ENCODE data around the gene SAT1. TPM values are rescaled to one million over a fixed set of nuclear protein-coding genes. Genes with fewer than 3 reads are reported as not detected.

The SAT1 gene
- total and polyA plus RNA-seq, 9 donors, result 32.0 to 77.8 (median 41.0) TPM

GRCh38 chrX:23788521-23788920 is 5.5 kb downstream of the SAT1 start:
- Histone ChIP-seq H3K4me1 (ENCODE audit: control insufficient read depth, insufficient read depth, low read length) (no peaks in the 10 kb centered on the region), H3K36me3 (ENCODE audit: control insufficient read depth, insufficient read depth, low read length) (no peaks in the 10 kb centered on the region), H3K4me3 (ENCODE audit: low read length) (no peak overlapping the region), H3K27me3 (ENCODE audit: control insufficient read depth, insufficient read depth, low read length) (peaks cover 12% of the 10 kb centered on the region), H3K27ac (ENCODE audit: low read length) (no peak overlapping the region), H3K9me3 (replicated peaks; ENCODE audit: control insufficient read depth, low read depth, low read length) (no peaks in the 10 kb centered on the region)
- no peak for DNase-seq

DNA sequence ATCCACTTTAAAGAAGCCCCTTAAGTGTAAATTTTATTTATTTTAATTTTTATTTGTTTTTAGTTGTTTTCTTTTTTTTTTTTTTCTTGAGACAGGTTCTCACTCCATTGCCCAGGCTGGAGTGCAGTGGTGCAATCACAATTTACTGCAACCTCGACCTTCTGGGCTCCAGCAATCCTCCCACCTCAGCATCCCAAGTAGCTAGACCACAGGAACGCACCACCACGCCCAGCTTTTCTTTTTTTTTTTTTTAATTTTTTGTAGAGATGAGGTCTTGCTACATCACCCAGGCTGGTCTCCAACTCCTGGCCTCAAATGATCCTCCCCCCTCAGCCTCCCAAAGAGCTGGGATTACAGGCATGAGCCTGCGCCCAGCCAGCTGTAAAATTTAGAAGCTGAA is 6.0 kb downstream of the SAT1 start:
- no peaks in the 10 kb centered on the region for H3K36me3 ChIP-seq (ENCODE audit: control insufficient read depth, insufficient read depth, low read length)
- H3K4me1 ChIP-seq (ENCODE audit: control insufficient read depth, insufficient read depth, low read length), result no peaks in the 10 kb centered on the region
- no peak for DNase-seq
- H3K9me3 ChIP-seq (replicated peaks; ENCODE audit: control insufficient read depth, low read depth, low read length), result no peaks in the 10 kb centered on the region
- peaks cover 10% of the 10 kb centered on the region for H3K27me3 ChIP-seq (ENCODE audit: control insufficient read depth, insufficient read depth, low read length)
- no peak overlapping the region for H3K4me3 ChIP-seq (ENCODE audit: low read length)
- no peak overlapping the region for H3K27ac ChIP-seq (ENCODE audit: low read length)
- 100% methylated on average over 1 of the region's 4 CpGs for WGBS (ENCODE audit: insufficient coverage)

DNA sequence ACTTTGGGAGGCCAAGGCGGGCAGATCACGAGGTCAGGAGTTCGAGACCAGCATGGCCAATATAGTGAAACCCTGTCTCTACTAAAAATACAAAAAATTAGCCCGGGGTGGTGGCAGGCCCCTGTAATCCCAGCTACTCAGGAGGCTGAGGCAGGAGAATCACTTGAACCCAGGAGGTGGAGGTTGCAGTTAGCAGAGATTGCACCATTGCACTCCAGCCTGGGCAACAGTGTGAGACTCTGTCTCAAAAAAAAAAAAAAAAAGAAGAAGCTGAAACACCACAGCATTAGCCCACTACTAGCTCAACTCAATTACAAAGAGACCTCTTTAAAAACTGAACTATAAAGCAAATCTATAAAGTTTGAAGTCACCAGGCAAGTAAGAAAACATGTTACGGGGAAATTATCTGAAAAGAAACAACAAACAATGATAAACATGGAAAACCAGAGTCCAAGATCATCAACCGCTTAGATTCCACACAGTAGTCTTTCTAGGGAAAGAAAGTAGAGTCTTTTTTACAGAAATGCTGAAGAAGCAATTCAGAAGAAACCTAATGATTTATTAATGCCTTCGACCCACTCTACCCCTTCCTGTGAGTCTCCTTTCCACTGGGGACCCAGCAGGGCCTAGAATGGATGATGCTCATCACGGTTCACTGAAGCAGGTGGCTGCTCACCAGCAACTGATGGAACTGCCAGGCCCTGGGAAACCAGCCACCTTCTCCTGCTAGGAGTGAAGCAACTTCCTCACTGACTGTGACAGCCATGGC is 6.6 kb downstream of the SAT1 start:
- WGBS (ENCODE audit: insufficient coverage), result 65% methylated on average over 5 of the region's 8 CpGs
- no peak overlapping the region for H3K27ac ChIP-seq (ENCODE audit: low read length)
- H3K36me3 ChIP-seq (ENCODE audit: control insufficient read depth, insufficient read depth, low read length), result no peaks in the 10 kb centered on the region
- no peak overlapping the region for H3K4me3 ChIP-seq (ENCODE audit: low read length)
- H3K27me3 ChIP-seq (ENCODE audit: control insufficient read depth, insufficient read depth, low read length), result peaks cover 10% of the 10 kb centered on the region
- no peaks in the 10 kb centered on the region for H3K4me1 ChIP-seq (ENCODE audit: control insufficient read depth, insufficient read depth, low read length)
- DNase-seq, result no peak
- no peaks in the 10 kb centered on the region for H3K9me3 ChIP-seq (replicated peaks; ENCODE audit: control insufficient read depth, low read depth, low read length)

DNA sequence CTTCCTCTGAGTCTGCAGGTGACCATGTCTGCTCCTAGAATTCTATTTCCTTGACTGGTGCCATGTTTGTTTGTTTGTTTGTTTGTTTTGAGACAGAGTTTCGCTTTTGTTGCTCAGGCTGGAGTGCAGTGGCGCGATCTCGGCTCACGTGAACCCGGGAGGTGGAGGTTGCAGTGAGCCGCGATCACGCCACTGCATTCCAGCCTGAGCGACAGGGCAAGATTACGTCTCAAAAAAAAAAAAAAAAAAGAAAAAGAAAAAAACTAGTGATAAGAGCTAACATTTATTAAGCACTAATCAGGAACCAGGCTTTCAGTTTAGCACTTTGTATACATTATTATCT is 7.2 kb downstream of the SAT1 start:
- Histone ChIP-seq H3K9me3 (replicated peaks; ENCODE audit: control insufficient read depth, low read depth, low read length) (no peaks in the 10 kb centered on the region), H3K27me3 (ENCODE audit: control insufficient read depth, insufficient read depth, low read length) (peaks cover 10% of the 10 kb centered on the region), H3K4me3 (ENCODE audit: low read length) (no peak overlapping the region), H3K36me3 (ENCODE audit: control insufficient read depth, insufficient read depth, low read length) (no peaks in the 10 kb centered on the region), H3K27ac (ENCODE audit: low read length) (no peak overlapping the region), H3K4me1 (ENCODE audit: control insufficient read depth, insufficient read depth, low read length) (no peaks in the 10 kb centered on the region)
- WGBS (ENCODE audit: insufficient coverage), result 80% methylated on average over 1 of the region's 11 CpGs
- DNase-seq, result no peak

- WGBS (ENCODE audit: insufficient coverage), result 60% methylated on average over 4 of the region's 6 CpGs
- no peak overlapping the region for H3K27ac ChIP-seq (ENCODE audit: low read length)
Measured at GRCh38 chrX:23792861-23793553, 10.0 kb downstream of the SAT1 start.

GRCh38 chrX:23795221-23795620 is 12.2 kb downstream of the SAT1 start:
- Histone ChIP-seq H3K9me3 (replicated peaks; ENCODE audit: control insufficient read depth, low read depth, low read length) (no peaks in the 10 kb centered on the region), H3K27ac (ENCODE audit: low read length) (no peak overlapping the region), H3K36me3 (ENCODE audit: control insufficient read depth, insufficient read depth, low read length) (no peaks in the 10 kb centered on the region), H3K4me3 (ENCODE audit: low read length) (no peak overlapping the region), H3K27me3 (ENCODE audit: control insufficient read depth, insufficient read depth, low read length) (peaks cover 15% of the 10 kb centered on the region), H3K4me1 (ENCODE audit: control insufficient read depth, insufficient read depth, low read length) (peaks cover 2% of the 10 kb centered on the region)
- no peak for DNase-seq
- WGBS (ENCODE audit: insufficient coverage), result 76% methylated on average over 4 of the region's 8 CpGs

More at GRCh38 chrX:23792861-23793553, 10.0 kb downstream of the SAT1 start:
- Histone ChIP-seq H3K36me3 (ENCODE audit: control insufficient read depth, insufficient read depth, low read length) (no peaks in the 10 kb centered on the region), H3K9me3 (replicated peaks; ENCODE audit: control insufficient read depth, low read depth, low read length) (no peaks in the 10 kb centered on the region), H3K4me3 (ENCODE audit: low read length) (no peak overlapping the region), H3K4me1 (ENCODE audit: control insufficient read depth, insufficient read depth, low read length) (peaks cover 2% of the 10 kb centered on the region), H3K27me3 (ENCODE audit: control insufficient read depth, insufficient read depth, low read length) (peaks cover 12% of the 10 kb centered on the region)
- DNase-seq, result peak; percentile 23

- Histone ChIP-seq H3K9me3 (replicated peaks; ENCODE audit: control insufficient read depth, low read depth, low read length) (no peaks in the 10 kb centered on the region), H3K36me3 (ENCODE audit: control insufficient read depth, insufficient read depth, low read length) (no peaks in the 10 kb centered on the region), H3K27me3 (ENCODE audit: control insufficient read depth, insufficient read depth, low read length) (peaks cover 15% of the 10 kb centered on the region), H3K4me1 (ENCODE audit: control insufficient read depth, insufficient read depth, low read length) (peaks cover 2% of the 10 kb centered on the region), H3K27ac (ENCODE audit: low read length) (no peak overlapping the region), H3K4me3 (ENCODE audit: low read length) (no peak overlapping the region)
- peak; percentile 41 for DNase-seq
- WGBS (ENCODE audit: insufficient coverage), result 74% methylated on average over 8 of the region's 12 CpGs
Measured at GRCh38 chrX:23797371-23798128, 14.6 kb downstream of the SAT1 start.

- H3K27ac ChIP-seq (ENCODE audit: low read length), result no peak overlapping the region
- no peaks in the 10 kb centered on the region for H3K9me3 ChIP-seq (replicated peaks; ENCODE audit: control insufficient read depth, low read depth, low read length)
- H3K27me3 ChIP-seq (ENCODE audit: control insufficient read depth, insufficient read depth, low read length), result peaks cover 13% of the 10 kb centered on the region
- WGBS (ENCODE audit: insufficient coverage), result no CpG with 5 or more reads among the region's 6 CpGs
- no peaks in the 10 kb centered on the region for H3K36me3 ChIP-seq (ENCODE audit: control insufficient read depth, insufficient read depth, low read length)
- H3K4me1 ChIP-seq (ENCODE audit: control insufficient read depth, insufficient read depth, low read length), result peaks cover 6% of the 10 kb centered on the region
- H3K4me3 ChIP-seq (ENCODE audit: low read length), result no peak overlapping the region
- peak; percentile 19 for DNase-seq
Measured at GRCh38 chrX:23799469-23800065, 16.6 kb downstream of the SAT1 start.

DNA sequence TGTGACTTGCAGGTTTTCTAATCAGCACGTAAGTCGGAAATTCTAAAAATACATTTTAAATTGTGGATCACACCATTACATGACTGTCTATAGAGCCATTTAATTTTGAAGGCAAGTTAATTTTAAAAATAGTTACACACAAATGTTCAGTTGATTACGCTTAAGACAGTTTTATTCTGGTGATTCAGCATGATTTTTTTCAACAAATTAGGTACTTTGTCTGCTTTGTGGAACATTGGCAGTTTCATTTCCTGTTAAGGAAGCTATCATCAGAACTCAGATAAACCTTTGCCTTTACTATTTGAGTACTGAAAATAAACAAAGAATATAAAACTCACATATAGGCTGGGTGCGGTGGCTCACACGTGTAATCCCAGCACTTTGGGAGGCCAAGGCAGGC is 19.5 kb downstream of the SAT1 start:
- Histone ChIP-seq H3K9me3 (replicated peaks; ENCODE audit: control insufficient read depth, low read depth, low read length) (no peaks in the 10 kb centered on the region), H3K4me1 (ENCODE audit: control insufficient read depth, insufficient read depth, low read length) (peaks cover 3% of the 10 kb centered on the region), H3K4me3 (ENCODE audit: low read length) (no peak overlapping the region), H3K27ac (ENCODE audit: low read length) (no peak overlapping the region), H3K36me3 (ENCODE audit: control insufficient read depth, insufficient read depth, low read length) (no peaks in the 10 kb centered on the region), H3K27me3 (ENCODE audit: control insufficient read depth, insufficient read depth, low read length) (peaks cover 11% of the 10 kb centered on the region)
- DNase-seq, result peak; percentile 30
- WGBS (ENCODE audit: insufficient coverage), result 60% methylated on average over 1 of the region's 5 CpGs

DNA sequence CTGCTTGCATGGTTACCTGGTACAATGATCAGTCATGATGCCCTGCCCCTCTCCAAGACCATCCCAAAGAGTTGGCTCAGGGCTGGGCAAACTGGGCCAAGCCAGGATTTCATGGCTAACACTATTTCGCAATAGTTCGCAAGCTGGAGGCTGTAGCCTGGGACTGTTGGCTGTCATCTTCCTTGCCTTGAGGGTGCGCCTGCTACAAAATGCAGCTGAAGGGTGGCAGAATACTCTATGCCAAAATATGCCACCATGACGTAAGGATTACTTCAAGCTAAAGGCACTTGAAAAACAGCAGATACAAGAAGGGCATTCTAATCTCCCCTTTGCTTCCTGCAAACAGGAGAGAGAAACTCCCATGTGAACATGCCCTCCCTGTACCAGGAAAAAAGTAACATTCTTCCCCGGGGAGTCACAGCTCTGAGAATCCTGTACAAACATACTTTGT is 21.0 kb downstream of the SAT1 start:
- Histone ChIP-seq H3K27ac (ENCODE audit: low read length) (no peak overlapping the region), H3K4me1 (ENCODE audit: control insufficient read depth, insufficient read depth, low read length) (peaks cover 3% of the 10 kb centered on the region), H3K4me3 (ENCODE audit: low read length) (no peak overlapping the region), H3K27me3 (ENCODE audit: control insufficient read depth, insufficient read depth, low read length) (peaks cover 8% of the 10 kb centered on the region), H3K36me3 (ENCODE audit: control insufficient read depth, insufficient read depth, low read length) (no peaks in the 10 kb centered on the region), H3K9me3 (replicated peaks; ENCODE audit: control insufficient read depth, low read depth, low read length) (no peaks in the 10 kb centered on the region)
- no peak for DNase-seq
- 66% methylated on average over 5 of the region's 5 CpGs for WGBS (ENCODE audit: insufficient coverage)
